ENCODE results near the gene TBC1D14.

GRCh38 chr4:7025040-7025602 lies 115.5 kb downstream of the TBC1D14 start:
- TF ChIP-seq YY1 (IDR thresholded peaks at IDR 0.05; ENCODE audit: insufficient read depth, insufficient read length), result no peak
- TF ChIP-seq SUZ12 (IDR thresholded peaks at IDR 0.05; ENCODE audit: extremely low read depth, insufficient read depth, insufficient read length), result no peak
- TF ChIP-seq ZNF274 (IDR thresholded peaks at IDR 0.05; ENCODE audit: low read depth, low read length), result no peak
